ENCODE data around the gene FKBP10. TPM values are rescaled to one million over a fixed set of nuclear protein-coding genes. Genes with fewer than 3 reads are reported as not detected.
A peak's percentile ranks its signal among the peaks of the same experiment; 100 is the strongest.
"Not testable (repeated sequence)": the region's sequence is repeated elsewhere in the genome, so short reads cannot be mapped to it uniquely, and the experiment has no call there.

Gene FKBP10
- polyA plus RNA-seq, 2 of the 4 experiments (the other 2 are of a cell fraction) = 109 to 119 TPM

DNA sequence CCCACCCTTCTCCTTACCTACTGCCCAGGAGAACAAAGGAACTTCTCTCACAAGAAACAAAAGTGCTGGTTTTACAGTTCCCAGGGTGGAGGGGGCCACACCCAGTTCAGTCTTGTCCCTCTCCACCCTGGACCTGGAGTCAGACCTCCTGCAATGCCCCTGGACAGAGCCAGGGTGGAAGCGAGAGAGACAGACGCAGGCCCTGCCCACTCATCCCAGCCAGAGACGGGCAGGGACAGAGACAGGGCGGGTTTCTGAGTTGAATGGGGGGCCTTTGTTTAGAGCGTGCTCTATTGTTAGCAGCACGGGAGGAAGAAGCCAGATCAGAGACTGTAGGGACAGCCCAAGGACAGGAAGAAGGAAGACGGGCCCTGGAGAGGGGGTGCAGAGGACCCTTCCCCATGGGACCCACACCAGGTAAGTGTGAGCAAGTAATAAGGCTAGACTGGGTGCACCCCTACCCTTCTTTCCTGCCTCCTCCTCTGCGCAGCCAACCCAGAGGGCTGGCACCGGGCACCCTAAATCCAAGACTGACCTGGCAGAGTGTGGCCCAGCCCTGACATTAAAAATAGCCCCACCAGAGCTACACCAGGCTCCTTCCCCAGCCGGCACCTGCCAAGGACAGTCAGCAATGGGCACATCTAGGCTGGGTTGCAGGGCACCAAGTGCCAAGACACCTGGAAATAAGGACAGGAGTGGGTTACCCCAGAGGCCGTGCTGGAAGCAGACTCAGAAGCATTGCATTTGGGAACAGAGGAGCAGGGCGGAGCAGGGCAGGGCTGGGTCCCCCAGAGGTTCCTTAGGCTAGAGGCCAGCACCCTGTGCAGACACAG is 37.2 kb upstream of the FKBP10 start:
- DNase-seq (ENCODE audit: low read depth in 1 of 2, low spot score in 1 of 2) (peak in 1 of 2 experiments; percentile 81), ATAC-seq (no peak), FAIRE-seq (no peak)
- ChIA-PET POLR2A (interaction anchor here (0.6 to 3.2 kb wide), 4 partner anchors 10 to 25 kb away, joined by 4 to 55 read pairs (median 22); partner anchors contain the start of gene JUP), CTCF (interaction anchor here (1.8 to 96.0 kb wide), 3 partner anchors 12 to 79 kb away, joined by 4 to 3262 read pairs (median 3262); partner anchors contain the start of genes FKBP10, GAST, HAP1 and JUP)
- Histone ChIP-seq H3K4me2 (peak overlapping the region; percentile 87), H3K4me1 (peaks cover 86% of the 10 kb centered on the region), H3K27ac (peak overlapping the region; percentile 89 to 93), H3K4me3 (no peak overlapping the region), H3K9me3 (no peaks in the 10 kb centered on the region)
- TF ChIP-seq NR3C1 (IDR thresholded peaks at IDR 0.05) (no peak), MAFK (IDR thresholded peaks at IDR 0.05; ENCODE audit: partially characterized antibody) (peak; percentile 22)
- 56% methylated on average over 12 of the region's 12 CpGs for WGBS (ENCODE audit: missing lambda C conversion rate)

- WGBS (ENCODE audit: missing lambda C conversion rate) = 86% methylated on average over 14 of the region's 14 CpGs
- ChIA-PET POLR2A (interaction anchor here (1.0 to 3.2 kb wide), 5 partner anchors 10 to 191 kb away, joined by 3 to 55 read pairs (median 18); partner anchors contain the start of genes JUP and P3H4), CTCF (interaction anchor here (2.1 to 96.0 kb wide), 3 partner anchors 11 to 110 kb away, joined by 5 to 3262 read pairs (median 3262); partner anchors contain the start of genes FKBP10, GAST, HAP1 and JUP)
- H3K4me3 ChIP-seq; ATAC-seq; DNase-seq (ENCODE audit: low read depth in 1 of 2, low spot score in 1 of 2); FAIRE-seq; H3K9me3 ChIP-seq: not testable (repeated sequence)
- peak overlapping the region; percentile 87 for H3K4me2 ChIP-seq
- H3K27ac ChIP-seq = peak overlapping the region; percentile 89 to 93
- H3K4me1 ChIP-seq = peaks cover 90% of the 10 kb centered on the region
Measured at GRCh38 chr17:41776262-41776900, 36.4 kb upstream of the FKBP10 start.

GRCh38 chr17:41777157-41777573 is 35.6 kb upstream of the FKBP10 start:
- DNase-seq (ENCODE audit: low read depth in 1 of 2, low spot score in 1 of 2) (peak; percentile 77 to 87), FAIRE-seq (no peak), ATAC-seq (peak; percentile 58 to 70)
- WGBS (ENCODE audit: missing lambda C conversion rate) = 8% methylated on average over 4 of the region's 4 CpGs
- Histone ChIP-seq H3K4me3 (peak overlapping the region; percentile 8; the same call in 1 of the 3 replicates), H3K4me2 (peak overlapping the region; percentile 87), H3K9me3 (no peaks in the 10 kb centered on the region), H3K4me1 (peaks cover 90% of the 10 kb centered on the region), H3K27ac (peak overlapping the region; percentile 89 to 93)
- CTCF ChIA-PET = interaction anchor here (0.8 to 96.0 kb wide), 5 partner anchors 11 to 118 kb away, joined by 3 to 3262 read pairs (median 5); partner anchors contain the start of genes FKBP10, GAST, HAP1 and JUP
- POLR2A ChIA-PET = interaction anchor here (0.6 to 3.2 kb wide), 13 partner anchors 9 to 497 kb away, joined by 3 to 55 read pairs (median 4); partner anchors contain the start of genes ACLY, HAP1, JUP and P3H4
- TF ChIP-seq ELK1 (IDR thresholded peaks at IDR 0.05; ENCODE audit: low read depth, low read length) = no peak
- TF ChIP-seq, protein P1, sequence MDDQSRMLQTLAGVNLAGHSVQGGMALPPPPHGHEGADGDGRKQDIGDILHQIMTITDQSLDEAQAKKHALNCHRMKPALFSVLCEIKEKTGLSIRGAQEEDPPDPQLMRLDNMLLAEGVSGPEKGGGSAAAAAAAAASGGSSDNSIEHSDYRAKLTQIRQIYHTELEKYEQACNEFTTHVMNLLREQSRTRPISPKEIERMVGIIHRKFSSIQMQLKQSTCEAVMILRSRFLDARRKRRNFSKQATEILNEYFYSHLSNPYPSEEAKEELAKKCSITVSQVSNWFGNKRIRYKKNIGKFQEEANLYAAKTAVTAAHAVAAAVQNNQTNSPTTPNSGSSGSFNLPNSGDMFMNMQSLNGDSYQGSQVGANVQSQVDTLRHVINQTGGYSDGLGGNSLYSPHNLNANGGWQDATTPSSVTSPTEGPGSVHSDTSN (IDR thresholded peaks at IDR 0.05) = no peak
- TF ChIP-seq EHF (CRISPR knock-in tag; IDR thresholded peaks at IDR 0.05) = peak; percentile 75; the same call in 1 of the 2 replicates
- no peak for TF ChIP-seq BHLHE40 (IDR thresholded peaks at IDR 0.05; ENCODE audit: low read depth, low read length)
- peak; percentile 41; the same call in 1 of the 2 replicates for TF ChIP-seq HOXB13 (CRISPR knock-in tag; IDR thresholded peaks at IDR 0.05; ENCODE audit: low read depth)
- TF ChIP-seq MAZ (IDR thresholded peaks at IDR 0.05; ENCODE audit: borderline replicate concordance, low read depth, low read length) = no peak
- TF ChIP-seq EHMT2 (IDR thresholded peaks at IDR 0.05; ENCODE audit: low read depth) = no peak
- TF ChIP-seq CHD4 (IDR thresholded peaks at IDR 0.05; ENCODE audit: borderline replicate concordance) = no peak
- no peak for TF ChIP-seq GATA3 (IDR thresholded peaks at IDR 0.05; ENCODE audit: borderline replicate concordance)
- peak; percentile 28; the same call in 2 of the 3 replicates for TF ChIP-seq CTCF (IDR thresholded peaks at IDR 0.05)
- no peak for TF ChIP-seq MYC (IDR thresholded peaks at IDR 0.05; ENCODE audit: borderline replicate concordance, low read length)
- TF ChIP-seq MAFK (IDR thresholded peaks at IDR 0.05; ENCODE audit: partially characterized antibody) = no peak
- no peak for TF ChIP-seq RARB (CRISPR knock-in tag; IDR thresholded peaks at IDR 0.05)
- TF ChIP-seq POLR2AphosphoS2 (conservative IDR thresholded peaks at IDR 0.05; ENCODE audit: low read length) = no peak
- TF ChIP-seq KDM1A (IDR thresholded peaks at IDR 0.05; ENCODE audit: low read depth) = no peak
- TF ChIP-seq EP300 (IDR thresholded peaks at IDR 0.05) = no peak
- TF ChIP-seq ESRRA (IDR thresholded peaks at IDR 0.05; ENCODE audit: borderline replicate concordance, low read length) = no peak
- TF ChIP-seq RNF2 (IDR thresholded peaks at IDR 0.05; ENCODE audit: borderline replicate concordance, low read depth) = no peak
- no peak for TF ChIP-seq JUN (IDR thresholded peaks at IDR 0.05)
- TF ChIP-seq FOSB (CRISPR knock-in tag; IDR thresholded peaks at IDR 0.05) = no peak
- 0 out of 2 replicates have a peak, but pooled peaks have one; percentile 20 for TF ChIP-seq TFCP2L1 (CRISPR knock-in tag; IDR thresholded peaks at IDR 0.05)
- TF ChIP-seq FOXS1 (CRISPR knock-in tag; IDR thresholded peaks at IDR 0.05) = no peak; the same call in 1 of the 2 replicates
- TF ChIP-seq CHD2 (IDR thresholded peaks at IDR 0.05; ENCODE audit: low read length, partially characterized antibody) = no peak
- TF ChIP-seq ZFP36 (IDR thresholded peaks at IDR 0.05; ENCODE audit: borderline replicate concordance, partially characterized antibody) = no peak
- peak; percentile 41 to 56; a peak in 4 of 5 replicates for TF ChIP-seq RAD21 (conservative IDR thresholded peaks at IDR 0.05 in 1 of 2, IDR thresholded peaks at IDR 0.05 in 1 of 2)
- TF ChIP-seq ZC3H11A (IDR thresholded peaks at IDR 0.05) = no peak

Data from A549 (cell line).